ENCODE data around the gene SYT2. TPM values are rescaled to one million over a fixed set of nuclear protein-coding genes. Genes with fewer than 3 reads are reported as not detected.

The SYT2 gene
- total RNA-seq, 2 donors from 2014 or later: 0.02 TPM; not detected in 1

DNA sequence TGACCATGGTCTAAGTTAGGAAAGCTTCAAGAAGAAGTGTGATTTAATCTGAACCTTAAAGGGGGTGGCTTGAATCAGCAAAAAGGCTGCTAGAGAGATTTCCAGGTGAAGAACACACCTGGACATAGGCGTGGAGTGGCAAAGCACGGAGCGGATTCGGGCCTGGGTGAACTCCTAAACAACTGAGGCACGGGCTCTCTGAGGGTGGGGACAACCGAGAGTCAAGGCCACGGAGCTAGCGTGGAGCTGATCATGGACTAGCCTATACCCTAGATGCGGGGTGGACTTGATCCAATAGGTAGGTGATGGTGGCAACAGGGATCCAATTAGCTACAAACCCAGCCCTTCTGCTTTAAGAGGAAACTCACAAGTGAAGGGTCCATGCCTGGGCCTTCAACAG, 27.8 kb downstream of the SYT2 start:
- H3K4me3 Mint-ChIP-seq: no peak overlapping the region
- no peak for ATAC-seq (replicated peaks in 1 of 2)
- H3K9me3 Mint-ChIP-seq: peaks cover 7% of the 10 kb centered on the region in 2 donors
- no peak for DNase-seq
- H3K27me3 Mint-ChIP-seq (ENCODE audit: low read depth): peaks cover 33% of the 10 kb centered on the region
- H3K4me1 Mint-ChIP-seq (ENCODE audit: low read depth): no peaks in the 10 kb centered on the region
- peaks cover 5% of the 10 kb centered on the region in 2 donors for H3K36me3 Mint-ChIP-seq (ENCODE audit: insufficient read depth in 2 of 2)
- H3K27ac Mint-ChIP-seq: no peak overlapping the region

DNA sequence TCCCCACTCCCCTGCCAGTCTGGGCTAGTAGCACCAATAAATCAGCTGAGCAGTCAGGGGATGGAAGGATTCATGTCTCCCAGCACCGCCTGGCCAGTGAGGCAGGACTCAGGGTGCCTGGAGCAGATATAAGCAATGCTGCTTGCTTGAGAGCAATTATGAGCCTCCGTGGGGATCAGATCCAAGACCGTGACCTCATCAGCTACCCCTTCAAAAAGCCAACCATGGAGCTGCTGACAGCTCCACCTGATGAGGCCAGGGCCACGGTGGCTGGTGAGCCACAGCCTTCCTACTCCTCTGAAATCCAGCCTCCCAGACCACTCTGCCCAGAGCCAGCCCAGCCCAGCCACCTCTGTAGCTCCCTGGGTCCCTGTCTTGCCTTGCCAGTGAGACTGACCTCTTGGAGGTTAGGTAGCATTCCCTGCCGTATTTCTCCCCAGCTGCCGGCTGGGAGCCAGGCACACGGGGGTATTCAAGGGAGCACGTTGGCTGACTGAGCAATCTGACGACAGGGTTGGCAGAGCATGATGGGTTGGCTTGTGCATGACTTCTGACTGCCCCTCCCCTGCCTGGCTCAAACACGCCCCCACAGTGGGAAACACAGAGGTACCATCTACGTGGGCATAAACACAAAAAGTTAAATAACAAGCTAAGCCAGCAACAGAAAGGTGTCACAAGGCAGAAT, 28.4 kb downstream of the SYT2 start:
- H3K4me1 Mint-ChIP-seq (ENCODE audit: low read depth): no peaks in the 10 kb centered on the region
- no peak overlapping the region for H3K4me3 Mint-ChIP-seq
- peaks cover 7% of the 10 kb centered on the region in 2 donors for H3K36me3 Mint-ChIP-seq (ENCODE audit: insufficient read depth in 2 of 2)
- DNase-seq (no peak), ATAC-seq (replicated peaks in 1 of 2) (no peak)
- peaks cover 7 to 11% of the 10 kb centered on the region in 2 donors for H3K9me3 Mint-ChIP-seq
- H3K27me3 Mint-ChIP-seq (ENCODE audit: low read depth): peaks cover 33% of the 10 kb centered on the region
- no peak overlapping the region for H3K27ac Mint-ChIP-seq

DNA sequence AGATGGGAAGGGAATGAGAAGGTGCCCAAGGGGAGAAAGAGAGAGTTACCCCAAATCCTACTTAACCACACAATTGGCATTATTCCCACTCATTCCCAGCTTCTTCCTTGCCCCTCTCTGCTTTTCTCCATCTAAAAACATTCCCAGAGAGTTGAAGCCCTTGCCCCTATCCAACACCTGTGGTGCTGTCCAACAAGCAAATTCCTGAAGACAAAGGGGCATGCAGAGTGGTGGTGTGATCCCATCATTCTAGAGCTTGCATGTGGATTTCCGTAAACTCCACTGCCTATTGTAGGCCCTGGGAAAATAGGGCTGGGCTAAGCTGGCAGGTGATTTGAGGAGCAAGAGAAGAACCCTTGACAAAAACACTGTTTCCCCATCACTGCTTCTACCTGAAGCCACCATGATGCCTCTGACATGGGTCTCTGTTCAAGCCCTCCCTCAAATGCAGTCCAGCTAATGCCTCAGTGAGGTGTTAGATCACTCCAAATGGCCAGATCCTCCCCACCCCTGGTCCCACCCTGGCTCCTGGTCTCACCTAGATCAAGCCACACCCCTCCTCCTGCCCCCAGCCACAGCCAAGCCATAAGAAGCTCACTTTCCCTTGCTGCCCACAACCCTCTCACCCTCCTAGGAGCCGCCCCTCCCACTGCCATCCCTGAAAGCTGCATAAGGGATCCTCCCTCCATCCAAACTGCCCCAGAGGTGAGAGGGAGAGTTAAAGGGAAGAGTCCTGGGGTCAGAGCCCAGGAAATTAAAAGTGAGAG, 29.5 kb downstream of the SYT2 start:
- Mint-ChIP-seq H3K9me3 (peaks cover 8 to 13% of the 10 kb centered on the region in 2 donors), H3K4me1 (ENCODE audit: low read depth) (no peaks in the 10 kb centered on the region), H3K4me3 (no peak overlapping the region), H3K36me3 (ENCODE audit: insufficient read depth in 2 of 2) (peaks cover 7% of the 10 kb centered on the region in 2 donors), H3K27me3 (ENCODE audit: low read depth) (peaks cover 43% of the 10 kb centered on the region), H3K27ac (no peak overlapping the region)
- no peak for ATAC-seq (replicated peaks in 1 of 2)
- no peak for DNase-seq

DNA sequence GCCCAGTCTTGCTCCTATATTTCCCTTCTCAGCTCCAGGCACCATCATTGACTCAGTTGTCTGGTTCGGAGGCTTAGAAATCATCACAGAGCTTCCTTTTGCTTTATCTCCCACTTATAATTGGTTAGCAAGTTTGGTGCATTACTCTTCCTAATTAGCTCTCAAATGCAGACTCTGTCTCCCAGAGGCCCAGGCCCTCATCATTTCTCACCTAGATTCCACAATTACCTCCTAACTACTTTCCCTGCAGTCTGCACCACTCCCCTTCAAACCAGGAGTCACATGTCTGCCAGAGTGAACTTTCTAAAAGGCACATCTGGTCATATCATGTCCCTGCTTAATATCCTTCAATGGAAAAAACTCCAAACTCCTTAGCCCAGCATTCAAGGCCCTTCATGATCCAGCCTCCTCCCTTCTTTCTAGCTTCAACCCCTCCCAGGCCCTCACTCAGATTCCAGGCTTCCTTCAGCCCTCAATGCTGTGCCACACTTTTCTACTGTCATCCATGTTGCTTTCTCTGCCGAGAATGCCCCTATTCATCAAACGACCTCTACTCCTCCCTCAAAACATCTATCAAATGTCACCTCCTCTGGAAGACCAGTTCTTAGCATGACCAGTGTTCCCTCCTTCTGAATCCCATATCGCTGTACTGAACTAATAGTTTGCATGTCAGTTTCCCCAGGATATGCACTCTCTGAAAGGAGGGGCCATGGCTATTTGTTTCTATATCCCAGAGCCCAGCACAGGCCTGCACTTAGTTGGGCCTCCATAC, 30.7 kb downstream of the SYT2 start:
- Mint-ChIP-seq H3K4me3 (no peak overlapping the region), H3K9me3 (peaks cover 8 to 13% of the 10 kb centered on the region in 2 donors), H3K27me3 (ENCODE audit: low read depth) (peaks cover 43% of the 10 kb centered on the region), H3K27ac (no peak overlapping the region), H3K4me1 (ENCODE audit: low read depth) (no peaks in the 10 kb centered on the region), H3K36me3 (ENCODE audit: insufficient read depth in 2 of 2) (peaks cover 7% of the 10 kb centered on the region in 2 donors)
- DNase-seq (no peak), ATAC-seq (replicated peaks in 1 of 2) (no peak)

DNA sequence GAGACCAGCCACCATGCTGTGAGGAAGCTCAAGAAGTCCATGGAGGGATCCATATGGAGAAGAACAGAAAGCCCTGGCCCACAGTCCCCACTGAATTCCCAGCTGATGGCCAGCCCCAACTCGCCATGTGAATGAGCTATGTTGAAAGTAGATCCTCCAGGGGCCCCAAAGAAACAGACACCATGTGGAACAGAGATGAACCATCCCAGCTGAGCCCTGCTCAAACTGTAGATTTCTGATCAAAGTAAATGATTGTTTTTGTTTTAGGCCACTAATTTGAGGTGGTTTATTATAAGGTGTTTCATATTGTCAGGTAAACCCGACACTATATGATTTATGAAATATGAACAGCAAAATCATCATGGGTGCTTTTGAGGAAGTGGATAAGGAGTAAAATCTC, 32.8 kb downstream of the SYT2 start:
- H3K27ac Mint-ChIP-seq: no peak overlapping the region
- H3K4me3 Mint-ChIP-seq: no peak overlapping the region
- H3K4me1 Mint-ChIP-seq (ENCODE audit: low read depth): no peaks in the 10 kb centered on the region
- peaks cover 7% of the 10 kb centered on the region in 2 donors for H3K36me3 Mint-ChIP-seq (ENCODE audit: insufficient read depth in 2 of 2)
- peaks cover 35% of the 10 kb centered on the region for H3K27me3 Mint-ChIP-seq (ENCODE audit: low read depth)
- H3K9me3 Mint-ChIP-seq: peaks cover 9 to 14% of the 10 kb centered on the region in 2 donors
- DNase-seq: no peak
- no peak for ATAC-seq (replicated peaks in 1 of 2)

DNA sequence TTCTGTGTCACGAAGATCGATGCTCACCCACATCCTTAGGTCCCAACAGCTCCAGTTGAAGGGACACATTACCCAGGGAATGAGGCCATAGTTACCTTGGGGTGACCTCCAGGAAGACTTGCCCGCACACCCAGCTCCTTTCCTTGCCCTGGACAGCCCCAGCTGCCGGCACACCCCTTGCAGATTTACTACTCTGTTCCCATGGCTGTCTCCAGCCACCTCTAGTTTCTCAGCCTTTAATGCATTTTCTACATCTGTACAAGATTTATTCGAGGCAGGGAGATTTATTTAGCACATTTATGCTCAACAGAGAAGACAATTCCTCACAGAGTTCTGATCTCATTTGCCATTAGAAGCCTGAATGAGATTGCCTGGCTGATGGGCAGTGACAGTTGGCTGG, 36.7 kb downstream of the SYT2 start:
- Mint-ChIP-seq H3K36me3 (ENCODE audit: insufficient read depth in 2 of 2) (peaks cover 5 to 6% of the 10 kb centered on the region in 2 donors), H3K4me1 (ENCODE audit: low read depth) (no peaks in the 10 kb centered on the region), H3K4me3 (no peak overlapping the region), H3K27ac (no peak overlapping the region), H3K9me3 (peaks cover 7 to 10% of the 10 kb centered on the region in 2 donors), H3K27me3 (ENCODE audit: low read depth) (peaks cover 17% of the 10 kb centered on the region)
- ATAC-seq (replicated peaks in 1 of 2) (no peak), DNase-seq (no peak)

DNA sequence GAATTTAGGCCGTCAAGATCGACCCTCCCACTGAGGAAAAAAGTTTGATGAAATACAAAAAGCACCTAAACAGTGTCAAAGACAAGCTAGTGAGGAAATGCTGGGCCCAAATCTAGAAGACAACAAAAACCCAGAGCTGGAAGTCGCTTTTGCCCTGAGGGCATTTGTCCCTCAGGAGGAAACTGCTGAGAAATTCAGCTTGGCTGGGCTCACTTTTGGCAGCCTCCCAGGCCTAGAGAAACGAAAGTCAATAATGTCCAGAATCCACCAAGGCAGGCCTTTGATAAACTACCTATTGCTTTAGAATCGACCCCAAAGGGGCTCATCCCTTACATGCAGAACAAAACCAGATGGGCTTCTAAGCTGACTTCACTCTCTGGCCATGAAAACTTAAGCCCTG, 38.9 kb downstream of the SYT2 start:
- no peaks in the 10 kb centered on the region for H3K4me1 Mint-ChIP-seq (ENCODE audit: low read depth)
- peaks cover 2% of the 10 kb centered on the region in 2 donors for H3K9me3 Mint-ChIP-seq
- H3K36me3 Mint-ChIP-seq (ENCODE audit: insufficient read depth in 2 of 2): no peaks in the 10 kb centered on the region
- H3K27me3 Mint-ChIP-seq (ENCODE audit: low read depth): peaks cover 5% of the 10 kb centered on the region
- H3K27ac Mint-ChIP-seq: no peak overlapping the region
- no peak for ATAC-seq (replicated peaks in 1 of 2)
- H3K4me3 Mint-ChIP-seq: no peak overlapping the region
- DNase-seq: no peak

DNA sequence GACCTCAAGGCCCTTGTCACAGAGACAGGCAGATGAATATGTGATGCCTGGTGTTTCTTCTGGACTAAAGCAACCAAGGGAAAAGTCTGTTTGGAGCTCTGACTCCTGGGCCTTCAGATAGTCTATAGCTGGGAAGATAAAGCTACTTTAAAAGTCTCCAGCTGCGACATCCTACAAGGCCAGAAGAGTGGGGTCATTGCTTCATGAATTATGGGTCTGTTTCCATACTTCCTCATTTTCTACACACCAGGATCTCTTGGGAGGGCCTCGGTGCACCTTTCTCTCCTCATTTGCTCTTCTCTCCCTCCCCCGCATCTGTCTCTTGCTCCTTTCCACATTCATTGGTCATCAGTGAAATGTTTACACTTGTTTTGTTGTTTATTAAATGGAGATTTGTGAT, 44.8 kb downstream of the SYT2 start:
- peaks cover 28% of the 10 kb centered on the region for H3K27me3 Mint-ChIP-seq (ENCODE audit: low read depth)
- H3K9me3 Mint-ChIP-seq: no peaks in the 10 kb centered on the region
- no peaks in the 10 kb centered on the region for H3K36me3 Mint-ChIP-seq (ENCODE audit: insufficient read depth in 2 of 2)

DNA sequence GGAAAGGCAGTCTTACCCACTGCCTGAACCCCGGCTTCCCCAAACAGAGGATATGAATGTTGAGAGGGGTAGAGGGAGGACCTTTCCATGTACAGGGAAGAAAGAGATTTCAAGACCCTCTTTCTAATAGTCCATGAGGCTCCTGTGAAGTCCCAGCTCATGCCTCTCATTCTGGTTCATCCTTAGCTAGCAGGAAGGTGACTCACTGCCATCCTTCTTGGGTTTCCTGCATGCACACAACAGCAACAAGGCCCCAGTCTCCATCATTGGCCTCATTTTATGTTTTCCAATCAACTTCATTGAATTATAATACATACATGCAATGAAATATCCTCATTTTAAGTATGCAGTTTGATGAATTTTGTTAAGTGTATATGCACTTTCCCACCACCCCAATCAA, 46.2 kb downstream of the SYT2 start:
- Mint-ChIP-seq H3K36me3 (ENCODE audit: insufficient read depth in 2 of 2) (no peaks in the 10 kb centered on the region), H3K27ac (no peak overlapping the region), H3K4me3 (no peak overlapping the region), H3K9me3 (no peaks in the 10 kb centered on the region), H3K27me3 (ENCODE audit: low read depth) (peaks cover 28% of the 10 kb centered on the region), H3K4me1 (ENCODE audit: low read depth) (no peaks in the 10 kb centered on the region)
- DNase-seq (no peak), ATAC-seq (replicated peaks in 1 of 2) (no peak)

More for the DNA sequence above, 44.8 kb downstream of the SYT2 start:
- ATAC-seq (replicated peaks in 1 of 2): no peak
- H3K27ac Mint-ChIP-seq: no peak overlapping the region
- H3K4me3 Mint-ChIP-seq: no peak overlapping the region
- no peak for DNase-seq
- H3K4me1 Mint-ChIP-seq (ENCODE audit: low read depth): no peaks in the 10 kb centered on the region

DNA sequence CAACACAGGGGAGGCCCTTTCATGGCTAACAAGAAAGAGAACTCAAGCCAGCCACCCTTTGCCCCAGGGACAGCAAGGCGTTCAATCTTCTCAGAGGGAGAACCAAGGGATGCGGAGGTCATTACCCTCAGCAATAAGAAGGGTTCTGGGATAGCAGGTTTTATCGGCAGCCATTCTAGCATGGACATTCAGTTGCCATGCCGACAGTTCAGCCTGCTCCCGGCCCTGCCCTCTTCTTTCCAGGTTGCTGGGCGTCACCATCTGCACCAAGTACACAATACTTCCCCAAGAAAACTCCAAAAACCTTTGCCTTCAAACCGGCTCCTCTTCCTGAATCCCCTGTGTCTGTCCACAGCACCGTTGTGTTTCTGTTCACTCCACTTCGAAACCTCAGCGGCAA, 47.1 kb downstream of the SYT2 start:
- Mint-ChIP-seq H3K4me3 (no peak overlapping the region), H3K27ac (no peak overlapping the region), H3K36me3 (ENCODE audit: insufficient read depth in 2 of 2) (no peaks in the 10 kb centered on the region), H3K9me3 (no peaks in the 10 kb centered on the region), H3K4me1 (ENCODE audit: low read depth) (no peaks in the 10 kb centered on the region), H3K27me3 (ENCODE audit: low read depth) (peaks cover 28% of the 10 kb centered on the region)
- DNase-seq (no peak), ATAC-seq (replicated peaks in 1 of 2) (no peak)

DNA sequence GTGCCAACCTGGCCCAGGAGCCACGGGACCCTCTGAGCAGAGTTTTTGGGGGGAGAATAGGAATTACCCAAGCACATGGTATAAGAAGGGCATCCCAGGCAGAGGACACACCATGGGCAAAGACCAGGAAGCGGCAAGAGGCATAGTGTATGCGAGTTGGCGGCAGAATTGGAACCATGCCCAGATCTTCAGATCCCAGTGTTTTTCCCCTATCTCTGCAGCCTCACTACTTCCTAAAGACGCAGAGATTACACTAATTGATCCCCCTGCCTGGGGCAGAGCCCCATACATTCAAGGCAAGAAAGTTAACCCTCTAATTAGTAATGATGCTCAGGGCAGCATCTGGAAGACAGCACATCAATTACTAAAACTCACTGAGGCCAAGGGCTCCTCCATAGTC, 48.2 kb downstream of the SYT2 start:
- Mint-ChIP-seq H3K36me3 (ENCODE audit: insufficient read depth in 2 of 2) (no peaks in the 10 kb centered on the region), H3K27me3 (ENCODE audit: low read depth) (peaks cover 29% of the 10 kb centered on the region), H3K27ac (no peak overlapping the region), H3K9me3 (no peaks in the 10 kb centered on the region), H3K4me1 (ENCODE audit: low read depth) (no peaks in the 10 kb centered on the region), H3K4me3 (no peak overlapping the region)
- ATAC-seq (replicated peaks in 1 of 2) (no peak), DNase-seq (no peak)

DNA sequence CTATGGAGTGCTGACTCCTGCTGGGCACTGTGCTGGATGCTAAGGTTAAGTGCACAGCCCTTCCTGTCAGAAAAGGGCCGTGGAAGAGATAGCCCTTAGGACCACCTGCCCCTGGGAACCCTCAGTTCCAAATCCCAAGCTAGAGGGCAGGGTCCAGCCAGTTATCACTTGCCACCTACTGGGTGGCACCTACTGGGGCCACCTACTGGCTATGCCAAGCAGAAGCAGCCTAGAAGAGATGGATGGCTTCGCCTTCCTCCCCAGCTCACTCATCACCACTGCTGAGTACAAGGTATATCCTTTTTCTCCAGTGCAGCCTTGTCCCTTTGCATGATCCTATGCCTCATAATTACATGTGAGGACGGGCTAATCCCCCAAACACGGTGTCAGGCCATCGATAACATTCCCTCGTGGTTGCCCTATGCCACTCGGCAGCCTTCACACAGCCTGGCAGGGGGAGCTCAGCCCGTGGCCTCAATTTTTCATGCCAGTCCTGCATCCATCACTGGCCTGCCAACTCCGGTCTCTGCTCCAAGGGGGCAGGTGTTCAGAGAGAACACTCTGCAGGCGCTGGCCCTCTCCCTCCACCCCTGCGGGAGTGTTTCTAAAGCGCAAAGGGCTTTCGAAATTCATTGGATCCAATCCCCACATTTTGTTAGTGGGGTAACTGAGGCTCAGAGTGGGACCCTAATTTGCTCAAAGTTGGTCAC, 49.0 kb downstream of the SYT2 start:
- no peak overlapping the region for H3K27ac Mint-ChIP-seq
- ATAC-seq (replicated peaks in 1 of 2): no peak
- peaks cover 33% of the 10 kb centered on the region for H3K27me3 Mint-ChIP-seq (ENCODE audit: low read depth)
- DNase-seq: no peak
- no peaks in the 10 kb centered on the region for H3K9me3 Mint-ChIP-seq
- no peaks in the 10 kb centered on the region for H3K36me3 Mint-ChIP-seq (ENCODE audit: insufficient read depth in 2 of 2)
- H3K4me3 Mint-ChIP-seq: no peak overlapping the region
- H3K4me1 Mint-ChIP-seq (ENCODE audit: low read depth): no peaks in the 10 kb centered on the region

DNA sequence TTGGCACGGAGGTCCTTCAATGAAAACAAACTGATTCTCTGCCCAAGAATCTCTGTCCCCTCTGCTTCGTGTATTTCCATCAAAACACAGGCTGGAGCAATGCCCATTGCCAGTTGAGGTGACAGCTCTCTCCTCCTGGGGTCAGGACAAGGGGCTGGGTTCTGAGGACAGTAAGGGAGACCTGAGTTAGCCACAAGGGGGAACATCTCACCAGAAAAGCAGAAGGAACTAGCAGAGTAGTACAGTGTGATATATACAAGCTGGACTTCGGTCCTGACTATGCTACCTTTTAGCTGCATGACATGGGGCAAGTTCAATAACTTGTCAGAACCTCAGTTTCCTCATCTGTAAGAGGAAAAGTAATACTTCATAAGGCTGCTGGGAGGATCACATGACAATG, 50.3 kb downstream of the SYT2 start:
- DNase-seq (no peak), ATAC-seq (replicated peaks in 1 of 2) (no peak)
- Mint-ChIP-seq H3K27me3 (ENCODE audit: low read depth) (peaks cover 43% of the 10 kb centered on the region), H3K4me1 (ENCODE audit: low read depth) (no peaks in the 10 kb centered on the region), H3K9me3 (no peaks in the 10 kb centered on the region), H3K27ac (no peak overlapping the region), H3K36me3 (ENCODE audit: insufficient read depth in 2 of 2) (no peaks in the 10 kb centered on the region), H3K4me3 (no peak overlapping the region)

Measured in activated T-cell treated with anti-CD3 and anti-CD28 coated beads, Interleukin-2, amount 50 U/mL, for 72 hours (primary cell).